ENCODE measurements around the gene SLC35F3. TPM values are rescaled to one million over a fixed set of nuclear protein-coding genes. Genes with fewer than 3 reads are reported as not detected.

SLC35F3 gene
- total and polyA plus RNA-seq, 4 donors, result 3.5 to 13.5 (median 11.9) TPM

GRCh38 chr1:234212764-234213657, 308.5 kb downstream of the SLC35F3 start:
- Histone ChIP-seq H3K27ac (ENCODE audit: low read depth, low read length) (no peak overlapping the region), H3K4me3 (ENCODE audit: low read depth, low read length) (no peak overlapping the region)
- WGBS (ENCODE audit: insufficient coverage), result 50% methylated on average over 3 of the region's 4 CpGs

DNA sequence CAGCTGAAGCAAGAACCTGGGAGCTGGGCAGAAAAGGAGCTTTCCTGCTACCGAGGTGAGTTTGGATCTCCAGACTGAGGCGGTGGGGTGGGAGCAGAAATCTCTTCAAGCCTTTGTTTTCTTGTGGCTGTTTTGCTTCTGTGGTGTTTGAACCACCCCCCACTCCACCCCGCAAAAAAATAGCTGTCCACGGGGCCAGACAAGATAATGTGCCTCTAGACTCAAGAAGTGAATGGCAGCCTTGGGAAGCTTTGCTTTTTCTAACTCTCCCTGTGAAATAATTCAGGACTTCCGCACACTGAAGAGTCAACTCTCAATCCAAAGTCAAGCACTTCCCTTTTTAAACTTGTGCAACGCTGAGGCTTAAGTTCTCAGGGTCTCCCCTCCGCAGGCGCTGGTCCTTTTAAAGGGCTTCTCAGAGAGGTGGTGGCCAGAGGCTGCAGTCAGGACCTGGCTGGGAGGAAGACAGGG, 309.2 kb downstream of the SLC35F3 start:
- H3K4me3 ChIP-seq (ENCODE audit: low read depth, low read length), result peak overlapping the region; percentile 32
- H3K27ac ChIP-seq (ENCODE audit: low read depth, low read length), result no peak overlapping the region
- peaks cover 16% of the 10 kb centered on the region for H3K27me3 ChIP-seq (ENCODE audit: control insufficient read depth, insufficient read depth, low read length)
- DNase-seq (ENCODE audit: low read depth in 4 of 6, low spot score in 6 of 6), result no peak
- H3K36me3 ChIP-seq (ENCODE audit: control insufficient read depth, insufficient read depth, low read length), result no peaks in the 10 kb centered on the region
- peaks cover 37% of the 10 kb centered on the region for H3K4me1 ChIP-seq (ENCODE audit: control insufficient read depth, insufficient read depth, low read length)
- 19% methylated on average over 4 of the region's 8 CpGs for WGBS (ENCODE audit: insufficient coverage)
- no peaks in the 10 kb centered on the region for H3K9me3 ChIP-seq (ENCODE audit: control insufficient read depth, insufficient read depth, low read length)

More at GRCh38 chr1:234212764-234213657, 308.5 kb downstream of the SLC35F3 start:
- H3K9me3 ChIP-seq (ENCODE audit: control insufficient read depth, insufficient read depth, low read length), result no peaks in the 10 kb centered on the region
- DNase-seq (ENCODE audit: low read depth in 4 of 6, low spot score in 6 of 6), result peak in 2 of 6 donors; percentile 64 to 80
- peaks cover 37% of the 10 kb centered on the region for H3K4me1 ChIP-seq (ENCODE audit: control insufficient read depth, insufficient read depth, low read length)
- H3K27me3 ChIP-seq (ENCODE audit: control insufficient read depth, insufficient read depth, low read length), result peaks cover 16% of the 10 kb centered on the region
- H3K36me3 ChIP-seq (ENCODE audit: control insufficient read depth, insufficient read depth, low read length), result no peaks in the 10 kb centered on the region

- Histone ChIP-seq H3K4me1 (ENCODE audit: control insufficient read depth, insufficient read depth, low read length) (peaks cover 37% of the 10 kb centered on the region), H3K27ac (ENCODE audit: low read depth, low read length) (no peak overlapping the region), H3K27me3 (ENCODE audit: control insufficient read depth, insufficient read depth, low read length) (peaks cover 16% of the 10 kb centered on the region), H3K36me3 (ENCODE audit: control insufficient read depth, insufficient read depth, low read length) (no peaks in the 10 kb centered on the region), H3K9me3 (ENCODE audit: control insufficient read depth, insufficient read depth, low read length) (no peaks in the 10 kb centered on the region), H3K4me3 (ENCODE audit: low read depth, low read length) (peak overlapping the region; percentile 43)
- peak in 2 of 6 donors; percentile 58 to 82 for DNase-seq (ENCODE audit: low read depth in 4 of 6, low spot score in 6 of 6)
- WGBS (ENCODE audit: insufficient coverage), result under 1% methylated on average over 69 of the region's 69 CpGs
These were observed 309.8 kb downstream of the SLC35F3 start for GRCh38 chr1:234214129-234214910.

DNA sequence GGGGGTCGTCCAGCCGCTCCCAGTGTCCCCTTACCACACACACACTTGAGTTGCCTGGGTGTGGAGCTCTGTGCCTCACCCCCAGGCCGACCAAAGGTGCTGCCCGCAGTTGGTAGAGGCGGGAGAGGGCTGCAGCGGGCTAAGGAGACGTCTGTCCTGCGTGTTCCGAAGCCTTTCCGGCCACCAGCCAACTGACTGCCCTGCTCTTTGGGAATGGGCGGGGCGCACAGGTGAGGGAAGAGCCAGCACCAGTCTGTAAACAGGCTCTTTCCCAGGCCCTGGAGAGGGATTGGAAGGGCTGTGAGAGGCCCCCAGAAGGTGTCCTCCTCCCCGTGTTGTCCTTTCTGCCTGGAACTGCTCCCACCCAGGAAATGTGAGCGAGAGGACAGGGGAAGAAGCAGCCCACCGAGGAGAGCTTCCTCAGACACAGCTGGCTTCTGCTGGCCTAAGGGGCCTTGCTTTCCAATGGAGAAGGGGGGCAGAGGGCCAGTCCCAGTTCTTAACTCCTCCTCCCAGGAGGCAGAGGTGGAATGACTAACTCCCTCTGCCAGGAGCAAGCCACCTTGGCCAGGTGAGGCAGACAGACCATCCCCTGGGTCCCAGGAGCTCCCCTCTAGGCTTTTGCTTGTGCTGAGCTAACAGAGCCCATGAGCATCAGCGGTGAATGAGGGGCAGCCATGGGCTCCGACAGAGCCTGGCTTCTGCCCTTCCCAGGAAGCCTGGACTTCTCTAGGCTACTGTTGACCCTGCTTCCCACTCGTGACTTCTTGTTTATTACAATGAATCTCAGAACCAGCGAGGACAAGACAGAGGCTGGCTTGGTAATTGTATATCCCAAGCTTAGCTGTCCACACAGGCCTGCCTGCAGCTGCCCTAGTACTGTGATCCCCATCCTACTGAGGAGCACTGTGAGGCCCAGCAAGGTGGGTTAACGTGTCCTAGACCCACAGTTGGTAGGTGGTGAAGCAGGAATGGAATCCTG, 310.7 kb downstream of the SLC35F3 start:
- peaks cover 37% of the 10 kb centered on the region for H3K4me1 ChIP-seq (ENCODE audit: control insufficient read depth, insufficient read depth, low read length)
- H3K4me3 ChIP-seq (ENCODE audit: low read depth, low read length), result peak overlapping the region; percentile 43
- 39% methylated on average over 19 of the region's 20 CpGs for WGBS (ENCODE audit: insufficient coverage)
- no peaks in the 10 kb centered on the region for H3K36me3 ChIP-seq (ENCODE audit: control insufficient read depth, insufficient read depth, low read length)
- peaks cover 16% of the 10 kb centered on the region for H3K27me3 ChIP-seq (ENCODE audit: control insufficient read depth, insufficient read depth, low read length)
- no peaks in the 10 kb centered on the region for H3K9me3 ChIP-seq (ENCODE audit: control insufficient read depth, insufficient read depth, low read length)
- no peak overlapping the region for H3K27ac ChIP-seq (ENCODE audit: low read depth, low read length)
- no peak for DNase-seq (ENCODE audit: low read depth in 4 of 6, low spot score in 6 of 6)

- H3K4me1 ChIP-seq (ENCODE audit: control insufficient read depth, insufficient read depth, low read length), result peaks cover 37% of the 10 kb centered on the region
- 81% methylated on average over 8 of the region's 8 CpGs for WGBS (ENCODE audit: insufficient coverage)
- H3K27ac ChIP-seq (ENCODE audit: low read depth, low read length), result no peak overlapping the region
- H3K36me3 ChIP-seq (ENCODE audit: control insufficient read depth, insufficient read depth, low read length), result no peaks in the 10 kb centered on the region
- H3K4me3 ChIP-seq (ENCODE audit: low read depth, low read length), result no peak overlapping the region
- H3K27me3 ChIP-seq (ENCODE audit: control insufficient read depth, insufficient read depth, low read length), result peaks cover 16% of the 10 kb centered on the region
- H3K9me3 ChIP-seq (ENCODE audit: control insufficient read depth, insufficient read depth, low read length), result no peaks in the 10 kb centered on the region
- DNase-seq (ENCODE audit: low read depth in 4 of 6, low spot score in 6 of 6), result no peak
These were observed 311.7 kb downstream of the SLC35F3 start for GRCh38 chr1:234216116-234216703.

- Histone ChIP-seq H3K27ac (ENCODE audit: low read depth, low read length) (peak overlapping the region; percentile 79), H3K27me3 (ENCODE audit: control insufficient read depth, insufficient read depth, low read length) (peaks cover 16% of the 10 kb centered on the region), H3K4me1 (ENCODE audit: control insufficient read depth, insufficient read depth, low read length) (peaks cover 37% of the 10 kb centered on the region), H3K36me3 (ENCODE audit: control insufficient read depth, insufficient read depth, low read length) (no peaks in the 10 kb centered on the region), H3K9me3 (ENCODE audit: control insufficient read depth, insufficient read depth, low read length) (no peaks in the 10 kb centered on the region), H3K4me3 (ENCODE audit: low read depth, low read length) (no peak overlapping the region)
- DNase-seq (ENCODE audit: low read depth in 4 of 6, low spot score in 6 of 6), result no peak
- WGBS (ENCODE audit: insufficient coverage), result 63% methylated on average over 3 of the region's 4 CpGs
These were observed 312.9 kb downstream of the SLC35F3 start for GRCh38 chr1:234217316-234217840.

DNA sequence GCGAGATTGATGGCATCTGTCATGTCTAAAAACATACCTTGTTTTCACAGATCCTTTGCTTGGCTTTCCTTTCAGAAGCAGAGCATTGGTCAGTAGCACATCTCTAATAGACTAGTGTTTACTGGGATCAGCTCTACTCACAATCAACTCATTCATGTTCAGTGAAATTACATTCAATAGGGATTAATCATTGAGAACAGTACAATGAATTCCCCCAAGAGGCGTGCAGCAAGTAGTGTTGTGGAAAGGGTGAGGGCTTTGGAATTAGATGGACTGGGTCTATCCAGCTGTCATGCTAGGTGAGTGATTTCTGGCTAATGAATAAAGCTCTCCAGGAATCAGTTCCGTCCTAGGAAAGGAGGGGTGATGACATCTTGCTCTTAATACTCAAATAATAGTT, 313.6 kb downstream of the SLC35F3 start:
- DNase-seq (ENCODE audit: low read depth in 4 of 6, low spot score in 6 of 6), result no peak
- 38% methylated on average over 1 of the region's 3 CpGs for WGBS (ENCODE audit: insufficient coverage)
- Histone ChIP-seq H3K9me3 (ENCODE audit: control insufficient read depth, insufficient read depth, low read length) (no peaks in the 10 kb centered on the region), H3K27ac (ENCODE audit: low read depth, low read length) (peak overlapping the region; percentile 79), H3K4me3 (ENCODE audit: low read depth, low read length) (no peak overlapping the region), H3K36me3 (ENCODE audit: control insufficient read depth, insufficient read depth, low read length) (no peaks in the 10 kb centered on the region), H3K27me3 (ENCODE audit: control insufficient read depth, insufficient read depth, low read length) (peaks cover 15% of the 10 kb centered on the region), H3K4me1 (ENCODE audit: control insufficient read depth, insufficient read depth, low read length) (peaks cover 37% of the 10 kb centered on the region)

DNA sequence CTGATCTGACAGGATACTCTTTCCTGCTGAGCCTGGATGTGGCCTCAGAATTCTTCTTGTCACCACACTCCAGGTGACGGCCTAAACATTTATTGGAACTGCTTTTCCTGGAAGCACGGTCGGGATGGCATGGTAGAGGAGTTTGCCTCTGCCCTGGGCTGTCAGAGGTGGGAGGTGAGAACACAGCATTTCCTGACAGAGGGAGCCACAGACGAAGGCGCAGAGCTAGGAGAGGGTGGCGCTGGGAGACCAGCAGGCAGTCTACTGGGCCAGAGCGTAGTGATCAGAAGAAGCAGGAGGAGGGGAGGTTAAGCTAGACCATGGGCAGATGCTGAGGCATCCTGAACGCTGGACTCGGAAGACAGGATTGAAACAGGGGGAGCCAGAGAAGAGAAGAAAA, 315.2 kb downstream of the SLC35F3 start:
- Histone ChIP-seq H3K9me3 (ENCODE audit: control insufficient read depth, insufficient read depth, low read length) (no peaks in the 10 kb centered on the region), H3K27me3 (ENCODE audit: control insufficient read depth, insufficient read depth, low read length) (peaks cover 10% of the 10 kb centered on the region), H3K36me3 (ENCODE audit: control insufficient read depth, insufficient read depth, low read length) (no peaks in the 10 kb centered on the region), H3K4me1 (ENCODE audit: control insufficient read depth, insufficient read depth, low read length) (peaks cover 23% of the 10 kb centered on the region), H3K4me3 (ENCODE audit: low read depth, low read length) (no peak overlapping the region), H3K27ac (ENCODE audit: low read depth, low read length) (no peak overlapping the region)
- 85% methylated on average over 8 of the region's 9 CpGs for WGBS (ENCODE audit: insufficient coverage)
- DNase-seq (ENCODE audit: low read depth in 4 of 6, low spot score in 6 of 6), result no peak
